B cell (primary cell): ENCODE results near the gene SHANK2. TPM values are rescaled to one million over a fixed set of nuclear protein-coding genes. Genes with fewer than 3 reads are reported as not detected.

Source experiments
- ATAC-seq: fragments of 200-7000 bp; cut with Tn5 transposase; one replicate; pipeline ENCODE4 v1.10.0; 2021; ENCODE audit warnings: low read depth, mild to moderate bottlenecking, moderate number of reproducible peaks, moderate library complexity
- CTCF ChIA-PET: fragments of 350-600 bp; sonication (Branson Sonifier 250); formaldehyde crosslinking; loops from one replicate; lab custom pipeline; 2021; ENCODE audit warnings: antibody characterized with exemption, inconsistent platforms; lab: Charles Lee
- POLR2A ChIA-PET: fragments of 350-600 bp; sonication (Branson Sonifier 250); formaldehyde crosslinking; loops from one replicate; lab custom pipeline; 2021; ENCODE audit warnings: antibody characterized with exemption; lab: Charles Lee
- DNase-seq: peaks from one replicate; pipeline ENCODE4 v3.0.0; 2013
- H2AFZ ChIP-seq: 2 replicates; pipeline ENCODE4 v1.6.1; 2012; ENCODE audit warnings: mild to moderate bottlenecking, low read depth, low read length; ENCODE audit not compliant: insufficient read depth, poor library complexity, severe bottlenecking
- H3K27ac ChIP-seq, 2 donors: 1 replicate in 1 of 2; 2 replicates in 1 of 2; pipeline ENCODE4 v1.5.1; 2012 to 2013; ENCODE audit warnings: low read length in 2 of 2, mild to moderate bottlenecking in 2 of 2, moderate library complexity in 1 of 2
- H3K27me3 ChIP-seq, 4 experiments: fragments of 200-600 bp in 1 of 4; sonication (generic) in 1 of 4; replicated peaks in 1 of 4; 1 replicate in 2 of 4; 2 replicates in 2 of 4; pipeline versions ENCODE4 v1.6.1 to v1.7.0; 2013 to 2016; ENCODE audit warnings: low read length in 3 of 4, mild to moderate bottlenecking in 2 of 4, mixed read lengths in 1 of 4, moderate library complexity in 1 of 4; ENCODE audit not compliant: insufficient read depth in 4 of 4, control insufficient read depth in 3 of 4; ENCODE audit errors: control extremely low read depth in 1 of 4
- H3K36me3 ChIP-seq, 2 experiments: replicated peaks in 1 of 2; 1 replicate in 1 of 2; 2 replicates in 1 of 2; pipeline versions ENCODE4 v1.6.1 to v1.7.1; 2013; ENCODE audit warnings: low read length in 1 of 2; ENCODE audit not compliant: insufficient read depth in 2 of 2, control insufficient read depth in 1 of 2; ENCODE audit errors: control extremely low read depth in 1 of 2, extremely low read depth in 1 of 2
- H3K4me1 ChIP-seq, 2 donors: fragments of 200-600 bp in 1 of 2; sonication (generic) in 1 of 2; 1 replicate in 1 of 2; 2 replicates in 1 of 2; pipeline versions ENCODE4 v1.5.1 to v1.6.1; 2013 to 2017; ENCODE audit warnings: low read length in 2 of 2; ENCODE audit not compliant: control insufficient read depth in 2 of 2, insufficient read depth in 2 of 2
- H3K4me2 ChIP-seq: replicated peaks from 2 replicates; pipeline ENCODE3; 2012; ENCODE audit warnings: mild to moderate bottlenecking, low read depth, low read length; ENCODE audit not compliant: poor library complexity, severe bottlenecking
- H3K4me3 ChIP-seq, 5 experiments: fragments of 200-600 bp in 1 of 5; sonication (generic) in 1 of 5; 1 replicate in 3 of 5; 2 replicates in 2 of 5; pipeline versions ENCODE4 v1.5.1 to v1.7.0; 2011 to 2016; ENCODE audit warnings: low read length in 4 of 5, mild to moderate bottlenecking in 4 of 5, low read depth in 2 of 5, control low read depth in 1 of 5, moderate library complexity in 1 of 5; ENCODE audit not compliant: insufficient read depth in 1 of 5; ENCODE audit errors: control extremely low read depth in 1 of 5, extremely low read depth in 1 of 5
- H3K79me2 ChIP-seq: fragments of 200-600 bp; sonication (generic); one replicate; pipeline ENCODE4 v1.6.0; 2016; ENCODE audit warnings: low read length; ENCODE audit not compliant: control insufficient read depth, insufficient read depth
- H3K9ac ChIP-seq: fragments of 200-600 bp; sonication (generic); 2 replicates; pipeline ENCODE4 v1.6.1; 2017; ENCODE audit warnings: mild to moderate bottlenecking, low read length, moderate library complexity
- H3K9me3 ChIP-seq, 3 donors: one replicate each; pipeline versions ENCODE4 v1.6.1 to v1.7.1; 2013; ENCODE audit warnings: low read length in 2 of 3; ENCODE audit not compliant: control insufficient read depth in 2 of 3, insufficient read depth in 1 of 3; ENCODE audit errors: control extremely low read depth in 1 of 3
- H4K20me1 ChIP-seq: 2 replicates; pipeline ENCODE4 v1.6.0; 2012; ENCODE audit warnings: mild to moderate bottlenecking, low read length; ENCODE audit not compliant: insufficient read depth, control insufficient read depth, poor library complexity, severe bottlenecking
- H3K27ac Mint-ChIP-seq: one replicate; pipeline ENCODE4 v1.8.0; 2021; ENCODE audit warnings: mixed read lengths
- H3K27me3 Mint-ChIP-seq: one replicate; pipeline ENCODE4 v1.8.0; 2021; ENCODE audit warnings: mixed read lengths
- H3K4me1 Mint-ChIP-seq: one replicate; pipeline ENCODE4 v1.8.0; 2021; ENCODE audit warnings: mixed read lengths
- H3K4me3 Mint-ChIP-seq: one replicate; pipeline ENCODE4 v1.8.0; 2021; ENCODE audit warnings: mixed read lengths
- H3K9me3 Mint-ChIP-seq: one replicate; pipeline ENCODE4 v1.8.0; 2022; ENCODE audit warnings: mixed read lengths; ENCODE audit not compliant: insufficient read depth
- CTCF ChIP-seq: fragments of 200-600 bp; IDR thresholded peaks from one replicate; pipeline ENCODE4 v1.8.0; 2022; ENCODE audit warnings: antibody characterized with exemption, mild to moderate bottlenecking
- EZH2 ChIP-seq: IDR thresholded peaks from 2 replicates; pipeline ENCODE4 v1.6.1; 2012; ENCODE audit warnings: borderline replicate concordance, low read depth, mild to moderate bottlenecking, moderate library complexity, low read length; ENCODE audit not compliant: insufficient read depth, poor library complexity, severe bottlenecking
- WGBS: methylation state at CpG from one replicate; pipeline ENCODE4 v1.1.5; 2013; ENCODE audit warnings: missing lambda C conversion rate; ENCODE audit not compliant: insufficient coverage; 5-methylcytosine and 5-hydroxymethylcytosine counted together
- intact Hi-C: fragments of 100-400 bp; cut with micrococcal nuclease; formaldehyde crosslinking; loops from one replicate; pipeline ENCODE4 v1.10.0; 2022
- polyA plus RNA-seq: library from polyadenylated mRNA; depleted of rRNA; stranded (reverse); fragments of >200 nt; gene quantifications from 2 replicates; pipeline ENCODE4 v1.2.3, GENCODE V29; 2012
- total RNA-seq, 2 donors: library from RNA; stranded (reverse); fragments of 120-200 nt in 1 of 2; gene quantifications; 1 replicate in 1 of 2; 2 replicates in 1 of 2; pipeline versions ENCODE4 v1.2.3 to v1.2.4, GENCODE V29; 2013 to 2022

Gene SHANK2
- total and polyA plus RNA-seq, 2 donors (not counting 1 experiment from before 2014, with no cell fraction given): 0.07 to 0.28 TPM

GRCh38 chr11:71272161-71272560, 19.8 kb upstream of the SHANK2 start:
- ATAC-seq (no peak), DNase-seq (no peak)
- Mint-ChIP-seq H3K27ac (no peak overlapping the region), H3K9me3 (peaks cover 2% of the 10 kb centered on the region), H3K27me3 (peaks cover 24% of the 10 kb centered on the region), H3K4me1 (no peaks in the 10 kb centered on the region), H3K4me3 (no peak overlapping the region)
- intact Hi-C loops: no loop called here
- CTCF ChIA-PET: no interaction called here
- TF ChIP-seq EZH2 (no peak), CTCF (no peak)
- POLR2A ChIA-PET: no interaction called here
- Histone ChIP-seq H3K4me2 (no peak overlapping the region), H3K79me2 (no peaks in the 10 kb centered on the region), H3K9ac (no peak overlapping the region), H3K4me3 (no peak overlapping the region), H3K27ac (no peak overlapping the region), H3K9me3 (peaks cover 0 to 25% (median 9%) of the 10 kb centered on the region in 3 donors), H2AFZ (no peak overlapping the region), H3K27me3 (peaks cover 0 to 4% (median 0%) of the 10 kb centered on the region in 4 experiments), H3K36me3 (no peaks in the 10 kb centered on the region), H4K20me1 (no peaks in the 10 kb centered on the region), H3K4me1 (no peaks in the 10 kb centered on the region)
- 72% methylated on average over 2 of the region's 3 CpGs for WGBS

GRCh38 chr11:71269603-71270511, 17.5 kb upstream of the SHANK2 start:
- intact Hi-C loops: no loop called here
- no peak for TF ChIP-seq EZH2
- TF ChIP-seq CTCF: no peak
- H3K9ac ChIP-seq: no peak overlapping the region
- peaks cover 2% of the 10 kb centered on the region for H3K9me3 Mint-ChIP-seq
- no peak overlapping the region for H3K4me3 Mint-ChIP-seq
- ATAC-seq (no peak), DNase-seq (no peak)
- no peak overlapping the region for H2AFZ ChIP-seq
- no peak overlapping the region for H3K4me2 ChIP-seq
- H3K27me3 ChIP-seq: peaks cover 0 to 10% (median 0%) of the 10 kb centered on the region in 4 experiments
- 84% methylated on average over 8 of the region's 16 CpGs for WGBS
- H3K36me3 ChIP-seq: no peaks in the 10 kb centered on the region
- ChIA-PET POLR2A (no interaction called here), CTCF (no interaction called here)
- no peak overlapping the region for H3K27ac ChIP-seq
- no peaks in the 10 kb centered on the region for H4K20me1 ChIP-seq
- H3K4me1 ChIP-seq: no peaks in the 10 kb centered on the region
- H3K27me3 Mint-ChIP-seq: peaks cover 28% of the 10 kb centered on the region
- no peak overlapping the region for H3K4me3 ChIP-seq
- H3K9me3 ChIP-seq: peaks cover 0 to 25% (median 9%) of the 10 kb centered on the region in 3 donors
- H3K79me2 ChIP-seq: no peaks in the 10 kb centered on the region
- H3K4me1 Mint-ChIP-seq: no peaks in the 10 kb centered on the region
- no peak overlapping the region for H3K27ac Mint-ChIP-seq
